HCT116 (cell line): ENCODE results near the gene RASSF5. TPM values are rescaled to one million over a fixed set of nuclear protein-coding genes. Genes with fewer than 3 reads are reported as not detected.

Experiments used
- ATAC-seq: fragments of 200-7000 bp; cut with Tn5 transposase; 2 replicates; pipeline ENCODE4 v1.9.1; 2020; ENCODE audit warnings: mild to moderate bottlenecking, moderate library complexity
- BruUV-seq: library from RNA; stranded (reverse); fragments of 400-500 nt; replicated peaks from 2 replicates; lab custom pipeline; 2021; lab: Mats Ljungman, UMichigan
- CTCF ChIA-PET: fragments of 300-600 bp; sonication (Branson Sonifier 250); formaldehyde crosslinking; loops from one replicate; lab custom pipeline; 2021; ENCODE audit warnings: antibody characterized with exemption; lab: Charles Lee
- POLR2A ChIA-PET: fragments of 300-600, 350-600 bp; sonication (Branson Sonifier 250); formaldehyde crosslinking; loops from one replicate; lab custom pipeline; 2021; ENCODE audit warnings: antibody characterized with exemption; lab: Charles Lee
- RAD21 ChIA-PET, 2 experiments: fragments of 300-600 bp; sonication (Branson Sonifier 250); formaldehyde crosslinking; loops; one replicate each; lab custom pipeline; 2023; ENCODE audit warnings: low total read pairs in 2 of 2; ENCODE audit not compliant: uncharacterized antibody in 2 of 2, unreplicated experiment in 2 of 2, low non-redundant PET in 1 of 2; lab: Charles Lee
- DNase-seq: peaks from one replicate; pipeline ENCODE4 v3.0.0-alpha.2; 2010; ENCODE audit warnings: low read depth, low spot score
- H2AFZ ChIP-seq: fragments of 200-600 bp; shearing (Covaris generic), sonication (generic); 2 replicates; pipeline ENCODE4 v1.6.1; 2017; ENCODE audit warnings: low read depth, mixed run types, mixed read lengths, antibody characterized with exemption, low read length; ENCODE audit not compliant: poor library complexity, severe bottlenecking
- H3K27ac ChIP-seq: 2 replicates; pipeline ENCODE4 v1.5.1; 2012; ENCODE audit warnings: low read depth, low read length
- H3K27me3 ChIP-seq: fragments of 200-600 bp; sonication (generic); 2 replicates; pipeline ENCODE4 v1.6.1; 2016; ENCODE audit warnings: mixed run types, low read length, mixed read lengths; ENCODE audit not compliant: insufficient read depth
- H3K36me3 ChIP-seq, 2 experiments: fragments of 200-500 bp in 1 of 2; fragments of 200-600 bp in 1 of 2; sonication (Bioruptor generic) in 1 of 2; sonication (generic) in 1 of 2; 2 replicates each; pipeline versions ENCODE4 v1.5.1 to v1.6.1; 2014 to 2016; ENCODE audit warnings: low read length in 2 of 2, inconsistent platforms in 1 of 2, mixed read lengths in 1 of 2, mixed run types in 1 of 2; ENCODE audit not compliant: insufficient read depth in 2 of 2, control insufficient read depth in 1 of 2
- H3K4me1 ChIP-seq, 2 experiments: fragments of 200-600 bp in 1 of 2; sonication (generic) in 1 of 2; 2 replicates each; pipeline versions ENCODE4 v1.5.1 to v1.6.1; 2012 to 2017; ENCODE audit warnings: low read length in 2 of 2, inconsistent platforms in 1 of 2, mild to moderate bottlenecking in 1 of 2, mixed read lengths in 1 of 2, mixed run types in 1 of 2, moderate library complexity in 1 of 2; ENCODE audit not compliant: insufficient read depth in 2 of 2, control insufficient read depth in 1 of 2
- H3K4me2 ChIP-seq: fragments of 200-600 bp; sonication (generic); 2 replicates; pipeline ENCODE4 v1.6.1; 2017; ENCODE audit warnings: mixed run types, low read length, mixed read lengths
- H3K4me3 ChIP-seq, 2 experiments: fragments of 200-600 bp in 1 of 2; sonication (generic) in 1 of 2; replicated peaks in 1 of 2; 2 replicates each; pipeline ENCODE4 v1.5.1; 2011 to 2016; ENCODE audit warnings: low read length in 2 of 2, control low read depth in 1 of 2, low read depth in 1 of 2, mild to moderate bottlenecking in 1 of 2, mixed read lengths in 1 of 2, mixed run types in 1 of 2
- H3K79me2 ChIP-seq: fragments of 200-600 bp; sonication (generic); 2 replicates; pipeline ENCODE4 v1.6.1; 2017; ENCODE audit warnings: mild to moderate bottlenecking, mixed run types, low read length, moderate library complexity, mixed read lengths; ENCODE audit not compliant: insufficient read depth
- H3K9ac ChIP-seq: fragments of 200-600 bp; sonication (generic); 2 replicates; pipeline ENCODE4 v1.6.1; 2016; ENCODE audit warnings: low read length, mixed read lengths
- H3K9me2 ChIP-seq: fragments of 200-600 bp; sonication (generic), shearing (Covaris generic); 2 replicates; pipeline ENCODE4 v1.6.1; 2017; ENCODE audit warnings: mixed run types, mild to moderate bottlenecking, moderate library complexity; ENCODE audit not compliant: insufficient read depth
- H3K9me3 ChIP-seq, 2 experiments: fragments of 200-500 bp in 1 of 2; fragments of 200-600 bp in 1 of 2; sonication (Bioruptor generic) in 1 of 2; sonication (generic) in 1 of 2; 2 replicates each; pipeline ENCODE4 v1.6.1; 2014 to 2017; ENCODE audit warnings: low read length in 2 of 2, mixed read lengths in 2 of 2, inconsistent platforms in 1 of 2, low read depth in 1 of 2, mild to moderate bottlenecking in 1 of 2, mixed run types in 1 of 2, moderate library complexity in 1 of 2; ENCODE audit not compliant: control insufficient read depth in 1 of 2, insufficient read depth in 1 of 2
- H4K20me1 ChIP-seq: fragments of 200-600 bp; sonication (generic), shearing (Covaris generic); 2 replicates; pipeline ENCODE4 v1.6.1; 2017; ENCODE audit warnings: mixed run types, mild to moderate bottlenecking, moderate library complexity; ENCODE audit not compliant: insufficient read depth
- CEBPB ChIP-seq: IDR thresholded peaks from 2 replicates; pipeline ENCODE4 v1.6.1; 2012; ENCODE audit warnings: low read depth
- EGR1 ChIP-seq: IDR thresholded peaks from 2 replicates; pipeline ENCODE4 v1.6.1; 2012; ENCODE audit warnings: low read depth
- ELF1 ChIP-seq: IDR thresholded peaks from 2 replicates; pipeline ENCODE4 v1.6.1; 2012; ENCODE audit warnings: low read depth, borderline replicate concordance
- EZH2phosphoT487 ChIP-seq: fragments of 200-600 bp; IDR thresholded peaks from 2 replicates; pipeline ENCODE4 v1.6.1; 2018; ENCODE audit warnings: antibody characterized with exemption, borderline replicate concordance
- JUND ChIP-seq: IDR thresholded peaks from 2 replicates; pipeline ENCODE4 v1.6.1; 2012
- YY1 ChIP-seq: IDR thresholded peaks from 2 replicates; pipeline ENCODE4 v1.6.1; 2011; ENCODE audit warnings: low read length, low read depth, moderate library complexity, mild to moderate bottlenecking; ENCODE audit not compliant: insufficient replicate concordance; ENCODE audit errors: extremely low read depth
- ZFX ChIP-seq: fragments of 450-650 bp; IDR thresholded peaks from 2 replicates; pipeline ENCODE4 v1.6.1; 2017
- ZNF274 ChIP-seq: fragments of 200-500 bp; sonication (Bioruptor generic); IDR thresholded peaks from 2 replicates; pipeline ENCODE4 v1.6.1; 2014; ENCODE audit warnings: mild to moderate bottlenecking, low read depth, low read length, inconsistent platforms
- intact Hi-C: fragments of 100-400 bp; cut with micrococcal nuclease; formaldehyde crosslinking; loops from 2 replicates; pipeline ENCODE4 v1.10.0; 2022
- total RNA-seq: library from RNA; stranded (reverse); gene quantifications from one replicate; pipeline ENCODE4 v1.2.1, GENCODE V29; 2021; ENCODE audit not compliant: unreplicated experiment
- TF ChIP-seq, protein P1 (sequence below): IDR thresholded peaks from 2 replicates; pipeline ENCODE4 v1.6.1; 2011; ENCODE audit warnings: mild to moderate bottlenecking, low read length, moderate library complexity; ENCODE audit not compliant: insufficient replicate concordance; ENCODE audit errors: extremely low read depth
- TF ChIP-seq, protein P2 (sequence below): IDR thresholded peaks from 2 replicates; pipeline ENCODE4 v1.6.1; 2012
- TF ChIP-seq, protein P3 (sequence below): IDR thresholded peaks from 2 replicates; pipeline ENCODE4 v1.6.1; 2012; ENCODE audit warnings: low read depth
- TF ChIP-seq, protein P4 (sequence below), 3 experiments: fragments of 200-600 bp in 1 of 3; sonication (generic) in 1 of 3; IDR thresholded peaks in 2 of 3; conservative IDR thresholded peaks in 1 of 3; 2 replicates each; pipeline ENCODE4 v1.5.1; 2012 to 2017; ENCODE audit warnings: low read depth in 2 of 3, low read length in 2 of 3, antibody characterized with exemption in 1 of 3, borderline replicate concordance in 1 of 3, control low read depth in 1 of 3, mild to moderate bottlenecking in 1 of 3, mixed read lengths in 1 of 3, mixed run types in 1 of 3, moderate library complexity in 1 of 3; ENCODE audit not compliant: insufficient read depth in 1 of 3

RASSF5 gene
- total RNA-seq, 1 experiment from 2014 or later: 5.4 TPM

DNA sequence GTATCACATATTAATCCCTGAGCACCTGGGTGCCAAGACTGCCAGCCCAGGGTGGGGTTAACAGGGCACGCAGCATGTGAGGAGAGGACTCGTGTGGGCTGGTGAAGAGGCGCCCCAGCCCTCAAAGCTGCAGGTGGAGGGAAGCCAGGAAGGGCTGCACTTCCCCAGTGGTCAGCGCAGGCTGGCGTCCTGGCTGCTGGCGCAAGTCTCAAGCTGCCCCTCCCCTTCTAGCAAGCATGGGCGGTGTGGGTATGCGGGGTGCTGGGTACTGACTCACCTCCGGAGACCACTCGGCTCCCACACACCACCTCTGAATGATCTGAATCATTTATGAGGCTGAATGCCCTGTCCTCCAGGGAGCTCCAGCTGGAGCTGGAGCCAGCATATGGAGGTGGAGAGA lies 60.9 kb downstream of the RASSF5 start:
- no peak overlapping the region for H3K9ac ChIP-seq
- no peaks in the 10 kb centered on the region for H3K27me3 ChIP-seq
- H3K4me1 ChIP-seq: no peaks in the 10 kb centered on the region
- RAD21 ChIA-PET: no interaction called here
- no peak overlapping the region for H3K4me3 ChIP-seq
- ATAC-seq (no peak), DNase-seq (no peak)
- no peaks in the 10 kb centered on the region for H3K36me3 ChIP-seq
- no peak overlapping the region for H3K4me2 ChIP-seq
- H3K79me2 ChIP-seq: no peaks in the 10 kb centered on the region
- no peak overlapping the region for H3K27ac ChIP-seq
- POLR2A ChIA-PET: no interaction called here
- H2AFZ ChIP-seq: no peak overlapping the region
- no peak for TF ChIP-seq EZH2phosphoT487
- TF ChIP-seq, protein P1, sequence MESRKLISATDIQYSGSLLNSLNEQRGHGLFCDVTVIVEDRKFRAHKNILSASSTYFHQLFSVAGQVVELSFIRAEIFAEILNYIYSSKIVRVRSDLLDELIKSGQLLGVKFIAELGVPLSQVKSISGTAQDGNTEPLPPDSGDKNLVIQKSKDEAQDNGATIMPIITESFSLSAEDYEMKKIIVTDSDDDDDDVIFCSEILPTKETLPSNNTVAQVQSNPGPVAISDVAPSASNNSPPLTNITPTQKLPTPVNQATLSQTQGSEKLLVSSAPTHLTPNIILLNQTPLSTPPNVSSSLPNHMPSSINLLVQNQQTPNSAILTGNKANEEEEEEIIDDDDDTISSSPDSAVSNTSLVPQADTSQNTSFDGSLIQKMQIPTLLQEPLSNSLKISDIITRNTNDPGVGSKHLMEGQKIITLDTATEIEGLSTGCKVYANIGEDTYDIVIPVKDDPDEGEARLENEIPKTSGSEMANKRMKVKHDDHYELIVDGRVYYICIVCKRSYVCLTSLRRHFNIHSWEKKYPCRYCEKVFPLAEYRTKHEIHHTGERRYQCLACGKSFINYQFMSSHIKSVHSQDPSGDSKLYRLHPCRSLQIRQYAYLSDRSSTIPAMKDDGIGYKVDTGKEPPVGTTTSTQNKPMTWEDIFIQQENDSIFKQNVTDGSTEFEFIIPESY: no peak
- no peaks in the 10 kb centered on the region for H4K20me1 ChIP-seq
- CTCF ChIA-PET: no interaction called here
- H3K9me2 ChIP-seq: no peaks in the 10 kb centered on the region
- intact Hi-C loops: no loop called here
- BruUV-seq: no TSS peak
- no peaks in the 10 kb centered on the region for H3K9me3 ChIP-seq

DNA sequence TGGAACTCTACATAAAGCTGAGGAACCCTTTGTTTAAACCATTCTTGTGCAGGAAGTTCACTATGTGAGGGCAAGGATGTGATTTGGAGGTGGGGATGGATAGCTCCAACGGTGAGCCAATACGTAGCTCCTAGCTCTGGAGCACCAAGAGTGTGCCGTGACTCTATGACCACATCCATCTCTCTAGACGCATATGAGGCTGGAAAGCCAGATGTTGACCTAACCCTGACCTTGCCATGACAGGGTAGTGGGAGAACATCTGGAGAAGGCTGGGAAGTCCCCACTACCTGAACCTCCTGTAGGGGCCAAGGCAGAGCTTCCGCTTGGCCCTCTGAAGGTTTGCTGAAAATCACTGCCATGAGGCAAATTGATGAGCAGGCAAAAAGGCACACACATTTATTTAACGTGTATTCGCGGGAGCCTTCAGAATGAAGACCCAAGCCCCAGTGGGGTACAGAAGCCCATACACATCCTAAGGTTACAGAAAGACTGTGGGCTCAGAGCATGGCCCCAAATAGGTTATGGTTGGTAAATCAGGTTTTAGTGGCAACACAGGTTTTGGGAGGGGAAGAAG lies 61.5 kb downstream of the RASSF5 start:
- ATAC-seq: no peak
- BruUV-seq: no TSS peak
- POLR2A ChIA-PET: no interaction called here

More for the DNA sequence above, 61.5 kb downstream of the RASSF5 start:
- no peak overlapping the region for H3K9ac ChIP-seq
- no peaks in the 10 kb centered on the region for H3K9me3 ChIP-seq
- no peaks in the 10 kb centered on the region for H3K4me1 ChIP-seq
- no peak overlapping the region for H2AFZ ChIP-seq
- H3K9me2 ChIP-seq: no peaks in the 10 kb centered on the region
- no peak overlapping the region for H3K27ac ChIP-seq
- no peaks in the 10 kb centered on the region for H3K27me3 ChIP-seq
- H3K4me2 ChIP-seq: no peak overlapping the region
- intact Hi-C loops: no loop called here
- DNase-seq: no peak
- no peaks in the 10 kb centered on the region for H4K20me1 ChIP-seq
- H3K36me3 ChIP-seq: no peaks in the 10 kb centered on the region
- H3K79me2 ChIP-seq: no peaks in the 10 kb centered on the region
- TF ChIP-seq EGR1 (no peak), ZFX (no peak), JUND (no peak), YY1 (no peak), ELF1 (no peak), CEBPB (no peak), ZNF274 (no peak)
- TF ChIP-seq, protein P2, sequence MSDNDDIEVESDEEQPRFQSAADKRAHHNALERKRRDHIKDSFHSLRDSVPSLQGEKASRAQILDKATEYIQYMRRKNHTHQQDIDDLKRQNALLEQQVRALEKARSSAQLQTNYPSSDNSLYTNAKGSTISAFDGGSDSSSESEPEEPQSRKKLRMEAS: no peak
- TF ChIP-seq, protein P3, sequence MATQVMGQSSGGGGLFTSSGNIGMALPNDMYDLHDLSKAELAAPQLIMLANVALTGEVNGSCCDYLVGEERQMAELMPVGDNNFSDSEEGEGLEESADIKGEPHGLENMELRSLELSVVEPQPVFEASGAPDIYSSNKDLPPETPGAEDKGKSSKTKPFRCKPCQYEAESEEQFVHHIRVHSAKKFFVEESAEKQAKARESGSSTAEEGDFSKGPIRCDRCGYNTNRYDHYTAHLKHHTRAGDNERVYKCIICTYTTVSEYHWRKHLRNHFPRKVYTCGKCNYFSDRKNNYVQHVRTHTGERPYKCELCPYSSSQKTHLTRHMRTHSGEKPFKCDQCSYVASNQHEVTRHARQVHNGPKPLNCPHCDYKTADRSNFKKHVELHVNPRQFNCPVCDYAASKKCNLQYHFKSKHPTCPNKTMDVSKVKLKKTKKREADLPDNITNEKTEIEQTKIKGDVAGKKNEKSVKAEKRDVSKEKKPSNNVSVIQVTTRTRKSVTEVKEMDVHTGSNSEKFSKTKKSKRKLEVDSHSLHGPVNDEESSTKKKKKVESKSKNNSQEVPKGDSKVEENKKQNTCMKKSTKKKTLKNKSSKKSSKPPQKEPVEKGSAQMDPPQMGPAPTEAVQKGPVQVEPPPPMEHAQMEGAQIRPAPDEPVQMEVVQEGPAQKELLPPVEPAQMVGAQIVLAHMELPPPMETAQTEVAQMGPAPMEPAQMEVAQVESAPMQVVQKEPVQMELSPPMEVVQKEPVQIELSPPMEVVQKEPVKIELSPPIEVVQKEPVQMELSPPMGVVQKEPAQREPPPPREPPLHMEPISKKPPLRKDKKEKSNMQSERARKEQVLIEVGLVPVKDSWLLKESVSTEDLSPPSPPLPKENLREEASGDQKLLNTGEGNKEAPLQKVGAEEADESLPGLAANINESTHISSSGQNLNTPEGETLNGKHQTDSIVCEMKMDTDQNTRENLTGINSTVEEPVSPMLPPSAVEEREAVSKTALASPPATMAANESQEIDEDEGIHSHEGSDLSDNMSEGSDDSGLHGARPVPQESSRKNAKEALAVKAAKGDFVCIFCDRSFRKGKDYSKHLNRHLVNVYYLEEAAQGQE: no peak
- TF ChIP-seq, protein P4, sequence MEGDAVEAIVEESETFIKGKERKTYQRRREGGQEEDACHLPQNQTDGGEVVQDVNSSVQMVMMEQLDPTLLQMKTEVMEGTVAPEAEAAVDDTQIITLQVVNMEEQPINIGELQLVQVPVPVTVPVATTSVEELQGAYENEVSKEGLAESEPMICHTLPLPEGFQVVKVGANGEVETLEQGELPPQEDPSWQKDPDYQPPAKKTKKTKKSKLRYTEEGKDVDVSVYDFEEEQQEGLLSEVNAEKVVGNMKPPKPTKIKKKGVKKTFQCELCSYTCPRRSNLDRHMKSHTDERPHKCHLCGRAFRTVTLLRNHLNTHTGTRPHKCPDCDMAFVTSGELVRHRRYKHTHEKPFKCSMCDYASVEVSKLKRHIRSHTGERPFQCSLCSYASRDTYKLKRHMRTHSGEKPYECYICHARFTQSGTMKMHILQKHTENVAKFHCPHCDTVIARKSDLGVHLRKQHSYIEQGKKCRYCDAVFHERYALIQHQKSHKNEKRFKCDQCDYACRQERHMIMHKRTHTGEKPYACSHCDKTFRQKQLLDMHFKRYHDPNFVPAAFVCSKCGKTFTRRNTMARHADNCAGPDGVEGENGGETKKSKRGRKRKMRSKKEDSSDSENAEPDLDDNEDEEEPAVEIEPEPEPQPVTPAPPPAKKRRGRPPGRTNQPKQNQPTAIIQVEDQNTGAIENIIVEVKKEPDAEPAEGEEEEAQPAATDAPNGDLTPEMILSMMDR (IDR thresholded peaks at IDR 0.05 in 2 of 3, conservative IDR thresholded peaks at IDR 0.05 in 1 of 3; ENCODE audit: borderline replicate concordance in 1 of 3, insufficient read depth in 1 of 3, low read depth in 2 of 3, low read length in 2 of 3): no peak
- ChIA-PET RAD21 (no interaction called here), CTCF (no interaction called here)
- no peak overlapping the region for H3K4me3 ChIP-seq
